COLO668 (cell line): Measurements from ENCODE around the gene TMIGD3.
A peak's percentile ranks its signal among the peaks of the same experiment; 100 is the strongest.

Source experiments
- DNase-seq: peaks from one replicate; lab custom pipeline; 2025; ENCODE audit not compliant: unreplicated experiment; lab: John Stamatoyannopoulos, UW

TMIGD3 gene

GRCh38 chr1:111507411-111508201 is 4.2 kb upstream of the TMIGD3 start:
- peak; percentile 59 for DNase-seq

- no peak for DNase-seq
These were observed 3.1 kb upstream of the TMIGD3 start for GRCh38 chr1:111506561-111506960.

- no peak for DNase-seq
These were observed 2.2 kb upstream of the TMIGD3 start for GRCh38 chr1:111505641-111506119.

- DNase-seq, result no peak
These were observed 664 bp upstream of the TMIGD3 start for GRCh38 chr1:111504097-111504496.

GRCh38 chr1:111501645-111502044 is 1.8 kb downstream of the TMIGD3 start:
- no peak for DNase-seq

GRCh38 chr1:111499026-111499785 is 4.2 kb downstream of the TMIGD3 start:
- no peak for DNase-seq

- no peak for DNase-seq
These were observed 5.8 kb downstream of the TMIGD3 start for GRCh38 chr1:111497592-111497991.

GRCh38 chr1:111496398-111496797 is 7.0 kb downstream of the TMIGD3 start:
- no peak for DNase-seq

GRCh38 chr1:111491070-111491469 is 12.4 kb downstream of the TMIGD3 start:
- DNase-seq, result no peak

- no peak for DNase-seq
These were observed 13.2 kb downstream of the TMIGD3 start for GRCh38 chr1:111490220-111490619.

- no peak for DNase-seq
These were observed 13.8 kb downstream of the TMIGD3 start for GRCh38 chr1:111489604-111490003.

- no peak for DNase-seq
These were observed 14.8 kb downstream of the TMIGD3 start for GRCh38 chr1:111488669-111489068.

GRCh38 chr1:111487133-111487532 is 16.3 kb downstream of the TMIGD3 start:
- DNase-seq, result no peak

- no peak for DNase-seq
These were observed 17.0 kb downstream of the TMIGD3 start for GRCh38 chr1:111486431-111486830.

GRCh38 chr1:111484391-111485026 is 18.9 kb downstream of the TMIGD3 start:
- DNase-seq, result no peak

- no peak for DNase-seq
These were observed 19.6 kb downstream of the TMIGD3 start for GRCh38 chr1:111483876-111484275.

GRCh38 chr1:111483166-111483565 is 20.3 kb downstream of the TMIGD3 start:
- no peak for DNase-seq

- DNase-seq, result peak; percentile 47
These were observed 21.8 kb downstream of the TMIGD3 start for GRCh38 chr1:111481387-111482221.

GRCh38 chr1:111480674-111481073 is 22.8 kb downstream of the TMIGD3 start:
- DNase-seq, result no peak

GRCh38 chr1:111476761-111477309 is 26.6 kb downstream of the TMIGD3 start:
- DNase-seq, result no peak

- DNase-seq, result no peak
These were observed 27.2 kb downstream of the TMIGD3 start for GRCh38 chr1:111476214-111476613.
